ENCODE results near the gene ZSCAN25.

ZSCAN25 gene

GRCh38 chr7:99619571-99620130, 2.9 kb downstream of the ZSCAN25 start:
- Histone ChIP-seq H3K4me3 (ENCODE audit: low read depth, low read length) (no peak overlapping the region), H3K36me3 (ENCODE audit: control insufficient read depth, insufficient read depth, low read length) (peaks cover 67% of the 10 kb centered on the region), H3K9ac (ENCODE audit: low read depth, low read length) (no peak overlapping the region), H3K4me1 (ENCODE audit: control insufficient read depth, insufficient read depth, low read length) (no peaks in the 10 kb centered on the region), H3K9me3 (ENCODE audit: control insufficient read depth, insufficient read depth, low read length) (no peaks in the 10 kb centered on the region), H3K27ac (ENCODE audit: low read depth, low read length) (no peak overlapping the region), H3K27me3 (ENCODE audit: control insufficient read depth, insufficient read depth, low read length) (no peaks in the 10 kb centered on the region)

DNA sequence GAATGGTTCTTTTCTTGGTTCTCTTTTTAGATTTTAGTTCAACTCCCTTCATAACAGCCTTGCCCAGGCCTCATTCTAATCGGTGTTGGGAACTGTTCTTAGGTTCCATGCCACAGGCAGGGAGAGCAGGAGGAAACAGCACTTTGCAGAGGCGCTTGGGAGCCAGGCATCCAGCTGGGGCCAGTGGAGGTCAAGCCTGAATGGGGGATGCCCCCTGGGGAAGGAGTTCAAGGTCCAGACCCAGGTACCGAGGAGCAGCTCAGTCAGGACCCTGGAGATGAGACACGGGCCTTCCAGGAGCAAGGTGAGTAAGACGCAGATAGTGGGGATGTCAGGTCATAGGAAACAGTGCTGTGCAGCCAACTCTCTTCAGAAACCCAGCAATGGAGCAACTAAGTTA, 4.5 kb downstream of the ZSCAN25 start:
- Histone ChIP-seq H3K4me1 (ENCODE audit: control insufficient read depth, insufficient read depth, low read length) (no peaks in the 10 kb centered on the region), H3K4me3 (ENCODE audit: low read depth, low read length) (no peak overlapping the region), H3K27me3 (ENCODE audit: control insufficient read depth, insufficient read depth, low read length) (no peaks in the 10 kb centered on the region), H3K9ac (ENCODE audit: low read depth, low read length) (no peak overlapping the region), H3K36me3 (ENCODE audit: control insufficient read depth, insufficient read depth, low read length) (peaks cover 83% of the 10 kb centered on the region), H3K9me3 (ENCODE audit: control insufficient read depth, insufficient read depth, low read length) (no peaks in the 10 kb centered on the region), H3K27ac (ENCODE audit: low read depth, low read length) (no peak overlapping the region)

GRCh38 chr7:99622596-99622995, 5.8 kb downstream of the ZSCAN25 start:
- H3K36me3 ChIP-seq (ENCODE audit: control insufficient read depth, insufficient read depth, low read length): peaks cover 97% of the 10 kb centered on the region
- H3K9ac ChIP-seq (ENCODE audit: low read depth, low read length): no peak overlapping the region

GRCh38 chr7:99623091-99623693, 6.4 kb downstream of the ZSCAN25 start:
- H3K9ac ChIP-seq (ENCODE audit: low read depth, low read length): no peak overlapping the region
- no peaks in the 10 kb centered on the region for H3K27me3 ChIP-seq (ENCODE audit: control insufficient read depth, insufficient read depth, low read length)
- peaks cover 99% of the 10 kb centered on the region for H3K36me3 ChIP-seq (ENCODE audit: control insufficient read depth, insufficient read depth, low read length)
- H3K27ac ChIP-seq (ENCODE audit: low read depth, low read length): no peak overlapping the region
- no peaks in the 10 kb centered on the region for H3K9me3 ChIP-seq (ENCODE audit: control insufficient read depth, insufficient read depth, low read length)
- H3K4me1 ChIP-seq (ENCODE audit: control insufficient read depth, insufficient read depth, low read length): peaks cover under 1% of the 10 kb centered on the region
- H3K4me3 ChIP-seq (ENCODE audit: low read depth, low read length): no peak overlapping the region

More at GRCh38 chr7:99622596-99622995, 5.8 kb downstream of the ZSCAN25 start:
- Histone ChIP-seq H3K9me3 (ENCODE audit: control insufficient read depth, insufficient read depth, low read length) (no peaks in the 10 kb centered on the region), H3K27me3 (ENCODE audit: control insufficient read depth, insufficient read depth, low read length) (no peaks in the 10 kb centered on the region), H3K4me3 (ENCODE audit: low read depth, low read length) (no peak overlapping the region), H3K27ac (ENCODE audit: low read depth, low read length) (no peak overlapping the region), H3K4me1 (ENCODE audit: control insufficient read depth, insufficient read depth, low read length) (no peaks in the 10 kb centered on the region)

DNA sequence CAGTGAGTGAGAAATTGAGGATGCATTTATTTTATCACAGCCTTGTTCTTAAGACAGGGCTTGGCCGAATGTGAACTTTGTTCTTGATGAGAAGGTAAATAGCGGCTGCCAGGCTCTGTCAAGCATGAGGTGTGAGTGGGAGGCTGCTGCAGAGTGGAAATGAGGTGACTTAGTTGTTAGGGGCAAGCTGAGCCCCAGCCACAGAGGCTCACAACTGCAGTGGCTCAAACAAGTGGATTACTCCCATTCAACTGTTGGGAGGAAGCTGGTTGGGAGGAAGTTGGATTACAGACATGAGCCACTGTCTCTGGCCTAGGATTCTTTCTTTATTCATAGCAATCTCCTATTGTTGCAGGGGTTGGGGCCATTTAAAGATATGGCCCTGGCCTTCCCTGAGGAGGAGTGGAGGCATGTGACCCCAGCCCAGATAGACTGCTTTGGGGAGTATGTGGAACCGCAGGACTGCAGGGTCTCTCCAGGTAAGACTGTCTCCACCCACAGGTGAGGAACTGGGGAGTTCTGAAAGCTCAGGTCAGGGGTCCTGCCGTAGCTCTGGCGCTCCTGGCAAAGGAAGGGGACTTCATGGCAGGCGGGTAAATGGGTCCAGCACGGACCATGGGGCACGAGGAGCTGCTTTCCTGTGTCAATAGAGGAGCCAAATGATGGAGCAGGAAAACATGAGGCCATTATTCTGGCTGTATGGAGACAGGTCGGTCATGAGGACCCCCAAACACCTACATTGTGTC, 7.1 kb downstream of the ZSCAN25 start:
- H3K36me3 ChIP-seq (ENCODE audit: control insufficient read depth, insufficient read depth, low read length): peaks cover 97% of the 10 kb centered on the region
- no peak overlapping the region for H3K4me3 ChIP-seq (ENCODE audit: low read depth, low read length)
- H3K9ac ChIP-seq (ENCODE audit: low read depth, low read length): no peak overlapping the region
- no peaks in the 10 kb centered on the region for H3K9me3 ChIP-seq (ENCODE audit: control insufficient read depth, insufficient read depth, low read length)
- peaks cover 8% of the 10 kb centered on the region for H3K4me1 ChIP-seq (ENCODE audit: control insufficient read depth, insufficient read depth, low read length)
- no peaks in the 10 kb centered on the region for H3K27me3 ChIP-seq (ENCODE audit: control insufficient read depth, insufficient read depth, low read length)
- no peak overlapping the region for H3K27ac ChIP-seq (ENCODE audit: low read depth, low read length)

DNA sequence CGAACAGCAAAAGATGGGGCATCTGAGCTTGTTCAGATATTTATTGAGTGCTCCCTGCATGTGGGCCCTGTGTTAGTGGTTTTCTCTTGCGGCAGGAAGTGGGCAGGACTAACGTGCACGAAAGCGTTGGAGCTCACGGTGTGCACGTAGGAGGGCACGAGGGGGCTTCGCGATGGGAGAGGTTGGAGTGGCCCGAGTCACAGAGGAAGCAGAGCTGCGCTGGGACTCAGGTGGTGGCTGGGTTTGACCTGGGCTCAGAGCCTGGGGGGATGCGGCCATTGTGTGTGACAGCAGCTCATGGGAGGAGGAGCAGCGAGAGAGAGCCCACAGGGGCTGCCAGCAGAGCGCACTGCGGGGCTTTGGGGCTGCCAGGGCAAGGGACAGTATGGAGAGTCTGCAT, 7.7 kb downstream of the ZSCAN25 start:
- peaks cover 14% of the 10 kb centered on the region for H3K4me1 ChIP-seq (ENCODE audit: control insufficient read depth, insufficient read depth, low read length)
- H3K9ac ChIP-seq (ENCODE audit: low read depth, low read length): no peak overlapping the region
- H3K27me3 ChIP-seq (ENCODE audit: control insufficient read depth, insufficient read depth, low read length): no peaks in the 10 kb centered on the region
- H3K9me3 ChIP-seq (ENCODE audit: control insufficient read depth, insufficient read depth, low read length): no peaks in the 10 kb centered on the region
- no peak overlapping the region for H3K27ac ChIP-seq (ENCODE audit: low read depth, low read length)
- peaks cover 95% of the 10 kb centered on the region for H3K36me3 ChIP-seq (ENCODE audit: control insufficient read depth, insufficient read depth, low read length)
- H3K4me3 ChIP-seq (ENCODE audit: low read depth, low read length): no peak overlapping the region

- Histone ChIP-seq H3K27me3 (ENCODE audit: control insufficient read depth, insufficient read depth, low read length) (no peaks in the 10 kb centered on the region), H3K27ac (ENCODE audit: low read depth, low read length) (no peak overlapping the region), H3K36me3 (ENCODE audit: control insufficient read depth, insufficient read depth, low read length) (peaks cover 95% of the 10 kb centered on the region), H3K9me3 (ENCODE audit: control insufficient read depth, insufficient read depth, low read length) (no peaks in the 10 kb centered on the region), H3K4me1 (ENCODE audit: control insufficient read depth, insufficient read depth, low read length) (peaks cover 14% of the 10 kb centered on the region), H3K4me3 (ENCODE audit: low read depth, low read length) (no peak overlapping the region), H3K9ac (ENCODE audit: low read depth, low read length) (no peak overlapping the region)
Observed at GRCh38 chr7:99625321-99625720, 8.6 kb downstream of the ZSCAN25 start.

GRCh38 chr7:99625961-99626360, 9.2 kb downstream of the ZSCAN25 start:
- Histone ChIP-seq H3K27me3 (ENCODE audit: control insufficient read depth, insufficient read depth, low read length) (no peaks in the 10 kb centered on the region), H3K9me3 (ENCODE audit: control insufficient read depth, insufficient read depth, low read length) (no peaks in the 10 kb centered on the region), H3K4me1 (ENCODE audit: control insufficient read depth, insufficient read depth, low read length) (peaks cover 16% of the 10 kb centered on the region), H3K36me3 (ENCODE audit: control insufficient read depth, insufficient read depth, low read length) (peaks cover 95% of the 10 kb centered on the region), H3K4me3 (ENCODE audit: low read depth, low read length) (no peak overlapping the region), H3K27ac (ENCODE audit: low read depth, low read length) (no peak overlapping the region), H3K9ac (ENCODE audit: low read depth, low read length) (no peak overlapping the region)

DNA sequence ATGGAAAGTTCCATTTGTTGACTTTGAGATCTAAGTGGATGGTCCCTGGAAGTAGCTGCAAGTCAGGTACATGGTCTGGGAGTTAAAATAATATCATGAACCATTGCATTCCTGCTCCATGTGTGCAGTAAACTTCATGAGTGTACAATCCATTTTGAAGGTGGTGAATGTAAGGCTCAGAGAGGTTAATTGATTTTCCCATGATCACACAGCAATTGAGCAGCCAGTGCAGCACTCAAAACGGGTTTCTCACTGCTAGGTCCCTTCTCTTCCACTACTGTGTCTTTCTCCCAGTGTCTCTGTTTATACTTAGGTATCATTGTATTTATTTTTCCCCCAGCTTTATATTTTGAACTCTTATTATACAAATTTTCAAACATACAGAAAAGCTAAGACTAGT, 9.9 kb downstream of the ZSCAN25 start:
- no peak overlapping the region for H3K27ac ChIP-seq (ENCODE audit: low read depth, low read length)
- H3K9me3 ChIP-seq (ENCODE audit: control insufficient read depth, insufficient read depth, low read length): no peaks in the 10 kb centered on the region
- H3K9ac ChIP-seq (ENCODE audit: low read depth, low read length): no peak overlapping the region
- no peaks in the 10 kb centered on the region for H3K27me3 ChIP-seq (ENCODE audit: control insufficient read depth, insufficient read depth, low read length)
- H3K36me3 ChIP-seq (ENCODE audit: control insufficient read depth, insufficient read depth, low read length): peaks cover 95% of the 10 kb centered on the region
- no peak overlapping the region for H3K4me3 ChIP-seq (ENCODE audit: low read depth, low read length)
- H3K4me1 ChIP-seq (ENCODE audit: control insufficient read depth, insufficient read depth, low read length): peaks cover 23% of the 10 kb centered on the region

GRCh38 chr7:99627513-99627912, 10.8 kb downstream of the ZSCAN25 start:
- H3K36me3 ChIP-seq (ENCODE audit: control insufficient read depth, insufficient read depth, low read length): peaks cover 87% of the 10 kb centered on the region
- H3K9me3 ChIP-seq (ENCODE audit: control insufficient read depth, insufficient read depth, low read length): no peaks in the 10 kb centered on the region

More at GRCh38 chr7:99627513-99627912, 10.8 kb downstream of the ZSCAN25 start:
- no peaks in the 10 kb centered on the region for H3K27me3 ChIP-seq (ENCODE audit: control insufficient read depth, insufficient read depth, low read length)
- H3K4me1 ChIP-seq (ENCODE audit: control insufficient read depth, insufficient read depth, low read length): peaks cover 26% of the 10 kb centered on the region
- no peak overlapping the region for H3K27ac ChIP-seq (ENCODE audit: low read depth, low read length)
- no peak overlapping the region for H3K9ac ChIP-seq (ENCODE audit: low read depth, low read length)
- H3K4me3 ChIP-seq (ENCODE audit: low read depth, low read length): no peak overlapping the region

All from HUES48 (cell line).